ENCODE results near the gene PRRT2.

The PRRT2 gene

GRCh38 chr16:29863669-29863984 is 51.6 kb downstream of the PRRT2 start:
- DNase-seq = no peak

GRCh38 chr16:29864205-29864604 is 52.2 kb downstream of the PRRT2 start:
- no peak for DNase-seq

Data from hematopoietic multipotent progenitor cell treated with erythropoietin and hydrocortisone succinate and interleukin-3 and kit ligand, for 6 days (in vitro differentiated cells).